B cell (primary cell): ENCODE data around the gene FAT3. TPM values are rescaled to one million over a fixed set of nuclear protein-coding genes. Genes with fewer than 3 reads are reported as not detected.

ENCODE experiments used
- ATAC-seq: fragments of 200-7000 bp; cut with Tn5 transposase; one replicate; pipeline ENCODE4 v1.10.0; 2021; ENCODE audit warnings: low read depth, mild to moderate bottlenecking, moderate number of reproducible peaks, moderate library complexity
- CTCF ChIA-PET: fragments of 350-600 bp; sonication (Branson Sonifier 250); formaldehyde crosslinking; loops from one replicate; lab custom pipeline; 2021; ENCODE audit warnings: antibody characterized with exemption, inconsistent platforms; lab: Charles Lee
- POLR2A ChIA-PET: fragments of 350-600 bp; sonication (Branson Sonifier 250); formaldehyde crosslinking; loops from one replicate; lab custom pipeline; 2021; ENCODE audit warnings: antibody characterized with exemption; lab: Charles Lee
- DNase-seq: peaks from one replicate; pipeline ENCODE4 v3.0.0; 2013
- H2AFZ ChIP-seq: 2 replicates; pipeline ENCODE4 v1.6.1; 2012; ENCODE audit warnings: mild to moderate bottlenecking, low read depth, low read length; ENCODE audit not compliant: insufficient read depth, poor library complexity, severe bottlenecking
- H3K27ac ChIP-seq, 2 donors: 1 replicate in 1 of 2; 2 replicates in 1 of 2; pipeline ENCODE4 v1.5.1; 2012 to 2013; ENCODE audit warnings: low read length in 2 of 2, mild to moderate bottlenecking in 2 of 2, moderate library complexity in 1 of 2
- H3K27me3 ChIP-seq, 4 experiments: fragments of 200-600 bp in 1 of 4; sonication (generic) in 1 of 4; replicated peaks in 1 of 4; 1 replicate in 2 of 4; 2 replicates in 2 of 4; pipeline versions ENCODE4 v1.6.1 to v1.7.0; 2013 to 2016; ENCODE audit warnings: low read length in 3 of 4, mild to moderate bottlenecking in 2 of 4, mixed read lengths in 1 of 4, moderate library complexity in 1 of 4; ENCODE audit not compliant: insufficient read depth in 4 of 4, control insufficient read depth in 3 of 4; ENCODE audit errors: control extremely low read depth in 1 of 4
- H3K36me3 ChIP-seq, 2 experiments: replicated peaks in 1 of 2; 1 replicate in 1 of 2; 2 replicates in 1 of 2; pipeline versions ENCODE4 v1.6.1 to v1.7.1; 2013; ENCODE audit warnings: low read length in 1 of 2; ENCODE audit not compliant: insufficient read depth in 2 of 2, control insufficient read depth in 1 of 2; ENCODE audit errors: control extremely low read depth in 1 of 2, extremely low read depth in 1 of 2
- H3K4me1 ChIP-seq, 2 donors: fragments of 200-600 bp in 1 of 2; sonication (generic) in 1 of 2; 1 replicate in 1 of 2; 2 replicates in 1 of 2; pipeline versions ENCODE4 v1.5.1 to v1.6.1; 2013 to 2017; ENCODE audit warnings: low read length in 2 of 2; ENCODE audit not compliant: control insufficient read depth in 2 of 2, insufficient read depth in 2 of 2
- H3K4me2 ChIP-seq: replicated peaks from 2 replicates; pipeline ENCODE3; 2012; ENCODE audit warnings: mild to moderate bottlenecking, low read depth, low read length; ENCODE audit not compliant: poor library complexity, severe bottlenecking
- H3K4me3 ChIP-seq, 5 experiments: fragments of 200-600 bp in 1 of 5; sonication (generic) in 1 of 5; 1 replicate in 3 of 5; 2 replicates in 2 of 5; pipeline versions ENCODE4 v1.5.1 to v1.7.0; 2011 to 2016; ENCODE audit warnings: low read length in 4 of 5, mild to moderate bottlenecking in 4 of 5, low read depth in 2 of 5, control low read depth in 1 of 5, moderate library complexity in 1 of 5; ENCODE audit not compliant: insufficient read depth in 1 of 5; ENCODE audit errors: control extremely low read depth in 1 of 5, extremely low read depth in 1 of 5
- H3K79me2 ChIP-seq: fragments of 200-600 bp; sonication (generic); one replicate; pipeline ENCODE4 v1.6.0; 2016; ENCODE audit warnings: low read length; ENCODE audit not compliant: control insufficient read depth, insufficient read depth
- H3K9ac ChIP-seq: fragments of 200-600 bp; sonication (generic); 2 replicates; pipeline ENCODE4 v1.6.1; 2017; ENCODE audit warnings: mild to moderate bottlenecking, low read length, moderate library complexity
- H3K9me3 ChIP-seq, 3 donors: one replicate each; pipeline versions ENCODE4 v1.6.1 to v1.7.1; 2013; ENCODE audit warnings: low read length in 2 of 3; ENCODE audit not compliant: control insufficient read depth in 2 of 3, insufficient read depth in 1 of 3; ENCODE audit errors: control extremely low read depth in 1 of 3
- H4K20me1 ChIP-seq: 2 replicates; pipeline ENCODE4 v1.6.0; 2012; ENCODE audit warnings: mild to moderate bottlenecking, low read length; ENCODE audit not compliant: insufficient read depth, control insufficient read depth, poor library complexity, severe bottlenecking
- H3K27ac Mint-ChIP-seq: one replicate; pipeline ENCODE4 v1.8.0; 2021; ENCODE audit warnings: mixed read lengths
- H3K27me3 Mint-ChIP-seq: one replicate; pipeline ENCODE4 v1.8.0; 2021; ENCODE audit warnings: mixed read lengths
- H3K4me1 Mint-ChIP-seq: one replicate; pipeline ENCODE4 v1.8.0; 2021; ENCODE audit warnings: mixed read lengths
- H3K4me3 Mint-ChIP-seq: one replicate; pipeline ENCODE4 v1.8.0; 2021; ENCODE audit warnings: mixed read lengths
- H3K9me3 Mint-ChIP-seq: one replicate; pipeline ENCODE4 v1.8.0; 2022; ENCODE audit warnings: mixed read lengths; ENCODE audit not compliant: insufficient read depth
- CTCF ChIP-seq: fragments of 200-600 bp; IDR thresholded peaks from one replicate; pipeline ENCODE4 v1.8.0; 2022; ENCODE audit warnings: antibody characterized with exemption, mild to moderate bottlenecking
- EZH2 ChIP-seq: IDR thresholded peaks from 2 replicates; pipeline ENCODE4 v1.6.1; 2012; ENCODE audit warnings: borderline replicate concordance, low read depth, mild to moderate bottlenecking, moderate library complexity, low read length; ENCODE audit not compliant: insufficient read depth, poor library complexity, severe bottlenecking
- WGBS: methylation state at CpG from one replicate; pipeline ENCODE4 v1.1.5; 2013; ENCODE audit warnings: missing lambda C conversion rate; ENCODE audit not compliant: insufficient coverage; 5-methylcytosine and 5-hydroxymethylcytosine counted together
- intact Hi-C: fragments of 100-400 bp; cut with micrococcal nuclease; formaldehyde crosslinking; loops from one replicate; pipeline ENCODE4 v1.10.0; 2022
- polyA plus RNA-seq: library from polyadenylated mRNA; depleted of rRNA; stranded (reverse); fragments of >200 nt; gene quantifications from 2 replicates; pipeline ENCODE4 v1.2.3, GENCODE V29; 2012
- total RNA-seq, 2 donors: library from RNA; stranded (reverse); fragments of 120-200 nt in 1 of 2; gene quantifications; 1 replicate in 1 of 2; 2 replicates in 1 of 2; pipeline versions ENCODE4 v1.2.3 to v1.2.4, GENCODE V29; 2013 to 2022

Gene FAT3
- total and polyA plus RNA-seq, 2 donors (not counting 1 experiment from before 2014, with no cell fraction given), result not detected

GRCh38 chr11:92180226-92180625 lies 44.4 kb upstream of the FAT3 start:
- TF ChIP-seq EZH2 (no peak), CTCF (no peak)
- Histone ChIP-seq H3K4me2 (no peak overlapping the region), H2AFZ (no peak overlapping the region), H3K9ac (no peak overlapping the region), H3K27ac (no peak overlapping the region), H3K79me2 (no peaks in the 10 kb centered on the region), H3K36me3 (no peaks in the 10 kb centered on the region), H3K9me3 (peaks cover 0 to 1% (median 0%) of the 10 kb centered on the region in 3 donors), H3K4me1 (no peaks in the 10 kb centered on the region), H3K4me3 (no peak overlapping the region), H4K20me1 (no peaks in the 10 kb centered on the region), H3K27me3 (no peaks in the 10 kb centered on the region)
- ATAC-seq (no peak), DNase-seq (no peak)
- ChIA-PET CTCF (no interaction called here), POLR2A (no interaction called here)
- intact Hi-C loops, result no loop called here
- Mint-ChIP-seq H3K4me1 (no peaks in the 10 kb centered on the region), H3K27ac (no peak overlapping the region), H3K4me3 (no peak overlapping the region), H3K9me3 (peaks cover 7% of the 10 kb centered on the region), H3K27me3 (no peaks in the 10 kb centered on the region)

- no peak overlapping the region for H3K4me3 Mint-ChIP-seq
- ATAC-seq, result no peak
- H3K27me3 Mint-ChIP-seq, result no peaks in the 10 kb centered on the region
- Histone ChIP-seq H3K4me3 (no peak overlapping the region), H3K9ac (no peak overlapping the region), H3K4me2 (no peak overlapping the region), H3K9me3 (peaks cover 0 to 1% (median 0%) of the 10 kb centered on the region in 3 donors), H3K4me1 (no peaks in the 10 kb centered on the region), H3K27me3 (no peaks in the 10 kb centered on the region), H3K36me3 (no peaks in the 10 kb centered on the region), H4K20me1 (no peaks in the 10 kb centered on the region), H3K27ac (no peak overlapping the region), H3K79me2 (no peaks in the 10 kb centered on the region), H2AFZ (no peak overlapping the region)
- H3K27ac Mint-ChIP-seq, result no peak overlapping the region
- no peak for DNase-seq
- TF ChIP-seq EZH2 (no peak), CTCF (no peak)
- CTCF ChIA-PET, result no interaction called here
- WGBS, result no CpG with 5 or more reads among the region's 5 CpGs
- peaks cover 7% of the 10 kb centered on the region for H3K9me3 Mint-ChIP-seq
- no peaks in the 10 kb centered on the region for H3K4me1 Mint-ChIP-seq
- intact Hi-C loops, result no loop called here
- POLR2A ChIA-PET, result no interaction called here
These were observed 43.9 kb upstream of the FAT3 start for GRCh38 chr11:92180664-92181251.
